ENCODE results near the gene ZNHIT2.
"Not testable (repeated sequence)": the region's sequence is repeated elsewhere in the genome, so short reads cannot be mapped to it uniquely, and the experiment has no call there.

The ZNHIT2 gene

GRCh38 chr11:65117206-65118096 lies at the start of gene ZNHIT2:
TSS of gene ZNHIT2 (minus strand) at chr11:65117701. CDS start at chr11:65117653, 48 bp downstream.
- FAIRE-seq = peak; percentile 100
- peak; percentile 77 for DNase-seq (ENCODE audit: insufficient read length, low spot score)

GRCh38 chr11:65166893-65167292 lies 49.4 kb upstream of the ZNHIT2 start:
- no peak for FAIRE-seq
- DNase-seq (ENCODE audit: insufficient read length, low spot score) = no peak

- DNase-seq (ENCODE audit: insufficient read length, low spot score) (no peak), FAIRE-seq (no peak)
These were observed 48.2 kb upstream of the ZNHIT2 start for GRCh38 chr11:65165410-65166317.

GRCh38 chr11:65163684-65164083 lies 46.2 kb upstream of the ZNHIT2 start:
- FAIRE-seq (no peak), DNase-seq (ENCODE audit: insufficient read length, low spot score) (no peak)

- DNase-seq (ENCODE audit: insufficient read length, low spot score) (no peak), FAIRE-seq (no peak)
These were observed 43.1 kb upstream of the ZNHIT2 start for GRCh38 chr11:65160643-65161042.

- DNase-seq (ENCODE audit: insufficient read length, low spot score) (peak; percentile 28), FAIRE-seq (peak; percentile 86)
These were observed 41.5 kb upstream of the ZNHIT2 start for GRCh38 chr11:65159012-65159411.

- DNase-seq (ENCODE audit: insufficient read length, low spot score) (no peak), FAIRE-seq (no peak)
These were observed 39.8 kb upstream of the ZNHIT2 start for GRCh38 chr11:65157336-65157735.

- FAIRE-seq = no peak
- no peak for DNase-seq (ENCODE audit: insufficient read length, low spot score)
These were observed 39.4 kb upstream of the ZNHIT2 start for GRCh38 chr11:65156926-65157325.

- no peak for FAIRE-seq
- DNase-seq (ENCODE audit: insufficient read length, low spot score) = no peak
These were observed 38.8 kb upstream of the ZNHIT2 start for GRCh38 chr11:65156256-65156655.

- DNase-seq (ENCODE audit: insufficient read length, low spot score) = no peak
- FAIRE-seq = no peak
These were observed 34.6 kb upstream of the ZNHIT2 start for GRCh38 chr11:65152122-65152521.

- DNase-seq (ENCODE audit: insufficient read length, low spot score) (no peak), FAIRE-seq (no peak)
These were observed 33.9 kb upstream of the ZNHIT2 start for GRCh38 chr11:65151331-65151899.

GRCh38 chr11:65150509-65151299 lies 33.2 kb upstream of the ZNHIT2 start:
- no peak for FAIRE-seq
- DNase-seq (ENCODE audit: insufficient read length, low spot score) = no peak

- DNase-seq (ENCODE audit: insufficient read length, low spot score); FAIRE-seq: not testable (repeated sequence)
These were observed 32.6 kb upstream of the ZNHIT2 start for GRCh38 chr11:65150131-65150508.

- no peak for DNase-seq (ENCODE audit: insufficient read length, low spot score)
These were observed 31.2 kb upstream of the ZNHIT2 start for GRCh38 chr11:65148657-65149056.

GRCh38 chr11:65147352-65148075 lies 30.0 kb upstream of the ZNHIT2 start:
- no peak for FAIRE-seq
- no peak for DNase-seq (ENCODE audit: insufficient read length, low spot score)

More at GRCh38 chr11:65148657-65149056, 31.2 kb upstream of the ZNHIT2 start:
- FAIRE-seq = no peak

GRCh38 chr11:65141896-65142494 lies 24.5 kb upstream of the ZNHIT2 start:
- FAIRE-seq (no peak), DNase-seq (ENCODE audit: insufficient read length, low spot score) (no peak)

- DNase-seq (ENCODE audit: insufficient read length, low spot score) (no peak), FAIRE-seq (no peak)
These were observed 19.1 kb upstream of the ZNHIT2 start for GRCh38 chr11:65136515-65137096.

- DNase-seq (ENCODE audit: insufficient read length, low spot score) = no peak
- no peak for FAIRE-seq
These were observed 18.2 kb upstream of the ZNHIT2 start for GRCh38 chr11:65135633-65136145.
